GM12873 (cell line): ENCODE results near the gene MAJIN.

Experiments used
- TF ChIP-seq, protein P1 (sequence below): IDR thresholded peaks from 2 replicates; pipeline ENCODE4 v1.5.1; 2012; ENCODE audit warnings: low read depth, mild to moderate bottlenecking, moderate library complexity, low read length, control low read depth; ENCODE audit not compliant: insufficient read depth; ENCODE audit errors: missing control alignments

The MAJIN gene

GRCh38 chr11:64906314-64906635, 65.6 kb downstream of the MAJIN start:
- TF ChIP-seq, protein P1, sequence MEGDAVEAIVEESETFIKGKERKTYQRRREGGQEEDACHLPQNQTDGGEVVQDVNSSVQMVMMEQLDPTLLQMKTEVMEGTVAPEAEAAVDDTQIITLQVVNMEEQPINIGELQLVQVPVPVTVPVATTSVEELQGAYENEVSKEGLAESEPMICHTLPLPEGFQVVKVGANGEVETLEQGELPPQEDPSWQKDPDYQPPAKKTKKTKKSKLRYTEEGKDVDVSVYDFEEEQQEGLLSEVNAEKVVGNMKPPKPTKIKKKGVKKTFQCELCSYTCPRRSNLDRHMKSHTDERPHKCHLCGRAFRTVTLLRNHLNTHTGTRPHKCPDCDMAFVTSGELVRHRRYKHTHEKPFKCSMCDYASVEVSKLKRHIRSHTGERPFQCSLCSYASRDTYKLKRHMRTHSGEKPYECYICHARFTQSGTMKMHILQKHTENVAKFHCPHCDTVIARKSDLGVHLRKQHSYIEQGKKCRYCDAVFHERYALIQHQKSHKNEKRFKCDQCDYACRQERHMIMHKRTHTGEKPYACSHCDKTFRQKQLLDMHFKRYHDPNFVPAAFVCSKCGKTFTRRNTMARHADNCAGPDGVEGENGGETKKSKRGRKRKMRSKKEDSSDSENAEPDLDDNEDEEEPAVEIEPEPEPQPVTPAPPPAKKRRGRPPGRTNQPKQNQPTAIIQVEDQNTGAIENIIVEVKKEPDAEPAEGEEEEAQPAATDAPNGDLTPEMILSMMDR = no peak

DNA sequence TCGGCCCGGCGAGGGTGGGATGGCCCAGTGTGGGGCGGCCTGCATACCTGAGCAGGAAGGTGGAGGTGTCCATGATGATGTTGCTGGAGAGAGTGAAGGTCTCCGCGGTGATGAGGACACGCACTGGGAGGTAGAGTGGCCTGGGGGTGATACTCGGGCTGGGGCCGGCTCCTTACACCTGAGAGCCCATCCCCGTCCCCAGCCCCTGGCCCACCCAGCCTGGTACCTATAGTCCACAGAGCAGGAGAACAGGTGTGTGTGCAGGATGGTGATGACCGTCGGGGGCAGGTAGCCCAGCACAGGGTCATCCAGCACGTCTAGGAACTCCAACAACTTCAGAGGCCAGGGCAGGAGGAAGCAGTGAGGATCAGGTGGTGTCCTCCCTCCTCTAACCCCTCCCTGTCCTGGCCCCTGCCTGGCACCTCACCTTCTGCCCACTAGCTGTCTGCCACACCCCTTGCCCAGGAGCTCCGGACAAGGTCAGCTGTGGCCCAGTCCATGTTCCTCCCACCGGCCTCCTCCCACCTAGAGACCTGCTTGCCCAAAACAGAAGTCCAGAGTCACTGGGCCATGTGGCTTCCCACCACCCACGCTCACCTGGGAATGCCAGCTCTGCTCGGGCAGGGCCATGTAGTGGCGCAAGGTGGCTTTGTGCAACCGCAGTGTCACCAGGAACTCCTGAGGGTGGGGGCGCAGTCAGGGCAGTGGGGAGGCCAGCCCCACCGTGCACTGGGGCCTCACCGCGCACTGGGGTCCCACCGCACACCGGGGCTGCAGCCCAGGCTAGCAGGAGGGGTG, 66.2 kb downstream of the MAJIN start:
- TF ChIP-seq, protein P1 = no peak

- TF ChIP-seq, protein P1 = no peak
Observed at GRCh38 chr11:64903291-64903833, 68.5 kb downstream of the MAJIN start.

- TF ChIP-seq, protein P1 = no peak
Observed at GRCh38 chr11:64902102-64902900, 69.6 kb downstream of the MAJIN start.

DNA sequence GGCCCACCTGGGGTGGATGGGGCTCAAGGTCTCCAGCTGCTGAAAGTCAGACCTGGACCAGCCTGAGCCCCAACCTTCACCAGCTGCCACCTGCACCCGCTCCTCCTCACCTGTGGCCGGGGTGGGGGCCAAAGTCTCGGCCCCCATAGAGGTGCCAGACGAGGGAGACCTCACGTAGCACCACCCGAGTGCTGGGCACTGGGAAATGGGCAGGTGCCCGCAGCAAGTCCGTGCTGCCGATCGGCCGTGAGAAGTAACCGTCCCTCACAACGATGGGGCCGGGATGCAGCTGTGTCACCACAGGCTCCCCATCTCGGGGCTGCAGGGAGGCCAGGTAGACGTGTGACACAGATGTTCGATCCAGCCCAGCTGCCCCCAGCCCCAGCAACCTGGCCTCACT, 71.1 kb downstream of the MAJIN start:
- TF ChIP-seq, protein P1 = no peak

DNA sequence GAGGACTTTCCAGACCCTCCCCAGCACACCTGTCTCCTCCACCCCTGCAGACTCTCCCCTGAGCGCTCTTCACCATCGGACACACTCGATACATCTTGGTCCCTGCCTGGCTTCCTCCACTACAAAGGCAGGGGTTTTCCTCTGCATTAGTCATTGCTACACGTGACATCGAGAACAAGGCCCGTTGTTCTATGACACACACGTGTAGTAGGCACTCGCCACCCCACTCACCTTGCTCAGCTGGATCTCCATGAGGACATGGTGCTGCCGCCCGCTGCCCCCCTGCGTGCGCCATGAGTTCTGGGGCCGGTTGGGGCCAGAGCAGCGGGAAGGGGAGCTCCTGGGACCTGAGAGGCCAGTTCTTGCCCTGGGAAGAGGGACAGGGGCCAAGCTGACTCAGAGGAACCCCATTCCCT, 71.6 kb downstream of the MAJIN start:
- TF ChIP-seq, protein P1 = no peak

- TF ChIP-seq, protein P1 = no peak
Observed at GRCh38 chr11:64898541-64898940, 73.4 kb downstream of the MAJIN start.
